HG03442 (cell line): Measurements from ENCODE around the gene C1QL2.

Experiments used
- ATAC-seq: cut with Tn5 transposase; IDR thresholded peaks from one replicate; pipeline ENCODE4 v1.9.1; 2021; ENCODE audit warnings: mild to moderate bottlenecking, moderate library complexity; ENCODE audit not compliant: unreplicated experiment

C1QL2 gene

GRCh38 chr2:119147776-119148715 is 10.5 kb downstream of the C1QL2 start:
- no peak for ATAC-seq

GRCh38 chr2:119144806-119145205 is 13.7 kb downstream of the C1QL2 start:
- no peak for ATAC-seq

- ATAC-seq = no peak
Observed at GRCh38 chr2:119142824-119143223, 15.7 kb downstream of the C1QL2 start.

GRCh38 chr2:119137502-119137901 is 21.0 kb downstream of the C1QL2 start:
- no peak for ATAC-seq

- ATAC-seq = no peak
Observed at GRCh38 chr2:119136872-119137271, 21.7 kb downstream of the C1QL2 start.

- no peak for ATAC-seq
Observed at GRCh38 chr2:119136093-119136492, 22.5 kb downstream of the C1QL2 start.

GRCh38 chr2:119134775-119135174 is 23.8 kb downstream of the C1QL2 start:
- ATAC-seq = no peak

- ATAC-seq = no peak
Observed at GRCh38 chr2:119126650-119127049, 31.9 kb downstream of the C1QL2 start.

- no peak for ATAC-seq
Observed at GRCh38 chr2:119123389-119123788, 35.2 kb downstream of the C1QL2 start.

GRCh38 chr2:119122663-119123062 is 35.9 kb downstream of the C1QL2 start:
- ATAC-seq = no peak

- ATAC-seq = no peak
Observed at GRCh38 chr2:119119999-119120756, 38.4 kb downstream of the C1QL2 start.

GRCh38 chr2:119119076-119119785 is 39.3 kb downstream of the C1QL2 start:
- ATAC-seq = no peak

- no peak for ATAC-seq
Observed at GRCh38 chr2:119117891-119118882, 40.4 kb downstream of the C1QL2 start.

GRCh38 chr2:119117408-119117807 is 41.1 kb downstream of the C1QL2 start:
- ATAC-seq = no peak

- ATAC-seq = no peak
Observed at GRCh38 chr2:119116411-119117295, 41.9 kb downstream of the C1QL2 start.

GRCh38 chr2:119114266-119114665 is 44.3 kb downstream of the C1QL2 start:
- no peak for ATAC-seq

- ATAC-seq = no peak
Observed at GRCh38 chr2:119113489-119113770, 45.1 kb downstream of the C1QL2 start.

- ATAC-seq = no peak
Observed at GRCh38 chr2:119112770-119113488, 45.6 kb downstream of the C1QL2 start.

GRCh38 chr2:119112230-119112629 is 46.3 kb downstream of the C1QL2 start:
- no peak for ATAC-seq
